ENCODE measurements around the gene GABRA6.
"Not testable (repeated sequence)": the region's sequence is repeated elsewhere in the genome, so short reads cannot be mapped to it uniquely, and the experiment has no call there.

GABRA6 gene

GRCh38 chr5:161685461-161685860 lies at the start of gene GABRA6:
Gene GABRA6, plus strand, starts transcription at chr5:161685721. Its CDS starts 269 bp downstream, at chr5:161685990.
- no peak for DNase-seq

DNA sequence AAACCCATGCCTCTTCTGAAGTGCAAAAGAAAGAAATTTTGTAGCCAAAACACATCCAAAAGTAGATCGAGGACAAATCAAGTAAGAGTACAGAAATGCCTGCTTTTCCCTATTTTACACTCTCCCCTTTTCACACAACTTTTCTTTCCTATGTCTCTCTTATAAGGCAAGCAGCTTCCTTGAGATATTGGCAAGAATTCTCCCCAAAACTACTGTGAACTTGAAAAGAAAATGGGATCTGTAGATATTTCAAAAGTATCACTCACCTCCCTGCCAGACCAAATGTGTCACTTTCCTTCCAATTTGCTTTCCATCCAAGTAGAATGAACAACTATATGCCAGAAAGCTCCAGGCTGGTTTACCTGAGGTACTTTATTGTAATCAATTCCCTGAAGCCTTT lies 47.9 kb upstream of the GABRA6 start:
- no peak for DNase-seq

DNA sequence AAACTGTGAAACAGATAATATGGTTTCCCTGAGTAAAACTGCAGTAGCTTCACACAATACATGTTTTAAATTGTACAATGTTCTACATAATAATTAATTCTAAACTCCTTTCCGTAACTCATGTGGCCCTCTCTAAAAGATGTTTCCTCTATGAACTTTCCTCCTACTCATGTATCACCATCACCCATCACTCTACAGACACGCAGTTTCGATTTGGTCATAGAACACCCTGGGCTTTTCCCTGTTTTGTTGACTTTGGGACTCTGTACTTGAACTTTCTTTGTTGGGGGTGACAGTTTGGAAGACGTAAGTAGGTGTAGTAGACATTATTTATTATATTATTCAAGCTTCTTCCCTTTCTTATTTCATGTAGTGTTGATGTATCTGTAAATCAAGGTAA lies 44.1 kb upstream of the GABRA6 start:
- DNase-seq = no peak

GRCh38 chr5:161645264-161645663 lies 40.3 kb upstream of the GABRA6 start:
- no peak for DNase-seq

DNA sequence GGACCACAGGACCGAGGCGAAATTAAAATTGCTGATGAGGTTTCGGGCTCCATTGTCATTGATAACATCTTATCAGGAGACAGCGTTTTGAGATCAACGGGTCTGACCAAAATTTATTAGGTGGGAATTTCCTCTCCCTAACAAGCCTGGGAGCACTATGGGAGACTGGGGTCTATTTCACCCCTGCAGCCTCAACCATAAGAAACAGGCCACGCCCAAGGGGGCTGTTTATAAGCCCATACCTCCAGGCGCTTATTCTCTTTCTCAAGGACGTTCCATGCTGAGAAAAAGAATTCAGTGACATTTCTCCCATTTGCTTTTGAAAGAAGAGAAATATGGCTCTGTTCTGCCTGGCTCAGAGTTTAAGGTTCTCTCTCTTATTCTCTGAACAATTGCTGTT lies 33.6 kb upstream of the GABRA6 start:
- DNase-seq = not testable (repeated sequence)

DNA sequence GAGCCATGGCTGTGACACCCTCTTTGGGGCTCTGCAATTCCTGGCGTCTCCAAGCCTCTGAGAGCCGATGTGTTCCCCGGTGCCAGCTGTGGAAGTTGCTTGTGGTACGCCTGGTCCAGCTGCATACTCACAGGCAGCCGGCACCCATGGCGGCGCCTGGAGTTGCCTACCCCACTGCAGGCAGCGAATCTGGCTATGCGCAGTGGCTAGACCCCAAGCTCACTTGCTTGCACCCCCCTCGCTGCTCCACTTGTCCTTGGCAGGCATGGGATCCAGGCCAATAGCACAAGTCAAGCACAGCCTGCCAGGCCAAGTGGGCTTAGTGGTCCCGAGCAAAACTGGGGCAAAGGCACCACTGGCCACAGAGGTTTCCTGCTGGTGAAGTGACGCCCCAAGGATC lies 24.7 kb upstream of the GABRA6 start:
- DNase-seq = no peak

- DNase-seq = no peak
These were observed 22.1 kb upstream of the GABRA6 start for GRCh38 chr5:161663431-161663830.

DNA sequence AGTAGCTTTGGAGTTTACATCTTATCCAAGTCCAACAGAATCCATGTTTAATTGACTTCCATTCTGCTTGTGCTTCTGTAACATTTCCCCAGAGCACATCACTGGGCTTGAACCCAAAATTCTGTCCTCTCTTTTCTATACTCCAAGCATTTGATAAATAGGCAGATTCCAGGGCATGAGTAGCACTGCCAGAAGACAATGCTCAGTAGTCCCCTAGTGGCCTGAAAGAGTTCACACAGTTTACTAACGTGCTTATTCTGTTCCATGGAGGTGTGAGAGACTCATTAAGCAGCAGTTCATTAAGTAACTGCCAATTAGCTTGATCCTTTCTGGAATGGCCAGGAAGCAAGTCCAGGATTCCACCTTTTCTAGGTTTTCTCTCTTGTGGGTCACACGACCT lies 9.4 kb upstream of the GABRA6 start:
- no peak for DNase-seq

- no peak for DNase-seq
These were observed 628 bp downstream of the GABRA6 start for GRCh38 chr5:161686149-161686548.

GRCh38 chr5:161686881-161687280 lies 1.4 kb downstream of the GABRA6 start:
- no peak for DNase-seq

- no peak for DNase-seq
These were observed 1.8 kb downstream of the GABRA6 start for GRCh38 chr5:161687316-161687715.

DNA sequence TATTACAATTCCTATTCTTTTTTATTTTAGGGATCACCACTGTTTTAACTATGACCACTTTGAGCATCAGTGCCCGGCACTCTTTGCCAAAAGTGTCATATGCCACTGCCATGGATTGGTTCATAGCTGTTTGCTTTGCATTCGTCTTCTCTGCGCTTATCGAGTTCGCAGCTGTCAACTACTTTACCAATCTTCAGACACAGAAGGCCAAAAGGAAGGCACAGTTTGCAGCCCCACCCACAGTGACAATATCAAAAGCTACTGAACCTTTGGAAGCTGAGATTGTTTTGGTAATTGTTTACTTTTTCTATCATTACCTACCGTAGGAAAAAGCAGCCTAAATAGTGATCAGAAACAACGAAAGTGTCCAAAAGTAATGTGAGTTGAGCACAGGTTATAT lies 6.4 kb downstream of the GABRA6 start:
- no peak for DNase-seq

DNA sequence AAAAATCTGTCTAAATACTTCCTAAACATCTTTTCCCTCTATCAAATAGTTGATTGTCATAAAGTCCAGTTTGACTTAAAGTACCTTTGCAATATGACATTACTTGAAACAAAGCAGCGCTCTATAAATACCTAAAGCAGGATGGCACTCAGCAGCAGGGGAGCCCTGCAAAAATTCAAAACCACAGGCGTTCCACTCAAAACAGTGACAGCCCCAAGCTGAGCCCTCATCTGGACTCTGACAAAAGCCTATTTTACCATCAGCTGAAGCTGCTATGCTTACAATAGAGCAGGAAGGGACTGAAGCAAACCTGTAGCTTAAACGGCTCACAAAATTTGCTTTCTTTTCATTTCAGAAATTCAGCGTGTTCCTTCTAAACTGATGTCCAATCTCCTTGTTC lies 11.5 kb downstream of the GABRA6 start:
- no peak for DNase-seq

GRCh38 chr5:161700065-161700464 lies 14.5 kb downstream of the GABRA6 start:
- DNase-seq = no peak

DNA sequence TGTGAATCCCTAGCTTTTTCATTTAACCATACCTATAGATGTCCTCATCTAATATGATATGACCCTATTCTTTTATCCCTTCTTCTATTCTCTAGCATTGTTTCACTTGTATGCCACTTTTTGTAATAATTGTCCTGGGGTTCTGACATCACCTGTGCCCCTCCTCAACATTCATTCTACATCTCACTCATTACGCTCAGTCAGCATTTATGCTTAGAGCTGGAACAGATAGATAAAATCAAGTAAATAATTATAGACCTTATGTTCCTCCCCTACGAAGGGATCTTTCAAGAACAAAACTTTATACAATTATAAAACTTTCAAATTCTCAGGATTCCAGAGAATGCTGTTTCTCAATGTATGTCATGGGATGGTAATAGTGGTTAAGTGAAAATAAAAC lies 18.0 kb downstream of the GABRA6 start:
- DNase-seq = no peak

- DNase-seq = no peak
These were observed 21.9 kb downstream of the GABRA6 start for GRCh38 chr5:161707382-161707781.

GRCh38 chr5:161709239-161709638 lies 23.7 kb downstream of the GABRA6 start:
- DNase-seq = no peak

GRCh38 chr5:161713042-161713441 lies 27.5 kb downstream of the GABRA6 start:
- no peak for DNase-seq

- DNase-seq = no peak
These were observed 33.6 kb downstream of the GABRA6 start for GRCh38 chr5:161719157-161719556.

- DNase-seq = no peak
These were observed 34.9 kb downstream of the GABRA6 start for GRCh38 chr5:161720460-161720859.

- DNase-seq = no peak
These were observed 49.2 kb downstream of the GABRA6 start for GRCh38 chr5:161734741-161735140.

GRCh38 chr5:161740433-161740832 lies 54.9 kb downstream of the GABRA6 start:
- no peak for DNase-seq

GRCh38 chr5:161744276-161744675 lies 58.8 kb downstream of the GABRA6 start:
- no peak for DNase-seq

- no peak for DNase-seq
These were observed 59.9 kb downstream of the GABRA6 start for GRCh38 chr5:161745392-161745791.

DNA sequence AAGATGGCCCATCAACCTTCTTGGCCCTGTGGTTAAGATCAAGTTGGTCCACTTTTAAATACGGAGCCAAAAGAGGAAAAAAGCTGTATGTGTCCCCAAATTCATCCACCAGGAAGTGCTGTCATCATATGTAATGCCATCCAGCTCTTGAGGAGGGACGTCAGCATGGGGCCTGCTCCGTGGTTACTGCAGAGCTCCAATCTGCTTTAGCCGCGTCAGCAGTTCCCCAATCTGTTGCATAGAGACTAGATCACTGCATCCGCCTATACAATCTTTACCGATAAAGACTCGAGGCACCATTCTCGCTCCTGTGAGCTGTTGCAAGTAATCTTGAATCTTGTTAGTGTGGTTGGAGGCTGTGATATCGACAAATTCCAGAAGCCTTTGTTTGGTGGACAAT lies 65.7 kb downstream of the GABRA6 start:
- no peak for DNase-seq
